GM03348 (cell line): ENCODE measurements around the gene PUM1.
"Not testable (repeated sequence)": the region's sequence is repeated elsewhere in the genome, so short reads cannot be mapped to it uniquely, and the experiment has no call there.

Experiments used
- DNase-seq: peaks from one replicate; pipeline ENCODE4 v3.0.0; 2012; ENCODE audit warnings: low spot score

The PUM1 gene

GRCh38 chr1:30964706-30965105 lies 100.8 kb downstream of the PUM1 start:
- no peak for DNase-seq

- DNase-seq = no peak
Measured at GRCh38 chr1:30962609-30963508, 102.7 kb downstream of the PUM1 start.

DNA sequence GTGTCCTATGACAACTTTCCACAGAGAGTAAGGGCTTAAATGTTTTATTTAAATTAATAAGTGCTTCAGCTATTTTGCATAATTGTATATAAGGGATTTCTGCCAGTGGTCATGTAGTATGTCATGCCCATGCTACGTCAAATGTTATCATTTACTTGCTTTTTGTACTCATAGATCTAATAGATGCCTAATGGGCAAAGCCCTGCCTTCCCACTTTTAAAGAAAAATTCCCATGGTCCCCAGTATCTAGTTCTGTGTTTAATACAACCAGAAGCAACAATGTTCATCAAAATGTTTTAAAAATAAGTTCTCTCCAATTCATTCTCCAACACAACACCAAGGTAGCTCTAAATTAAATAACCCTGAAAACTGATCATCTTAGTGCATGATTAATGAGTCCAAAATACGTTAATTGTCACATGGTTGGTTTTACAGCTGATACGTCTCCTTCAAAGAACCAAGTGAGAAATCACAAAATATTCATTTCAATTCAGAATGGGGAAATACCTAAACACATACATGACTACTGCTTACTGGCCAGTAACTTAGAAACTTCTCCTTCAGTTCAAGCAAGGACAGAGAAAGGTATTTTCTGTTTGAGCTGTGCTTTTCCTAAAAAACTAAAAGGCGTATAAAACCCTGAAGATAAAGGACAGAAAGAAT lies 107.8 kb downstream of the PUM1 start:
- no peak for DNase-seq

DNA sequence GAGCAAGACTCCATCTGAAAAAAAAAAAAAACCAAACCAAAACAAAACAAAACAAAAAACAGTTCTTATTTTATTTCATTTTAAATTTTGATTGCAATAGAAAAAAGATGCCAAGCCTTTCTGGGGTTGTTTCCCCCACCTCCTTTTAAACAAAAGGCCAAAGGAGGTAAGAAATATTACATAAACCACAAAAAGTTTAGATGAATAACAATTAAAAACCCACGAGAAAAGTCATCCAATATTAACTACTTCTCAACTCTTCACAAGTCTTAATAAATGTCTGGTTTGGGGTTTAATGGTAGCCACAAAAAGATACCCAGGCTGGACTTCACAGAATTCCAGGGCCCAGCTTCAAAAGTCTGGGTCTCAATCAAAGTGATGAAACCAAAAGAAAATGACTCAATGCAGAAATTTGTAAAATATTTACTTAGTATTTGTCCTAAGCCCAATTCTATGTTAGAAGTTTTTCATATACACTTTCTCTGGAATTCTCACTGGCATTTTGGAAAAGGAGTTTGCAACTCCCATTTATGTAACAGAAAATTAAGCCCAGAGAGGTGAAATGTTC lies 110.0 kb downstream of the PUM1 start:
- peak; percentile 81 for DNase-seq

- DNase-seq = no peak
Measured at GRCh38 chr1:30953685-30954084, 111.8 kb downstream of the PUM1 start.

DNA sequence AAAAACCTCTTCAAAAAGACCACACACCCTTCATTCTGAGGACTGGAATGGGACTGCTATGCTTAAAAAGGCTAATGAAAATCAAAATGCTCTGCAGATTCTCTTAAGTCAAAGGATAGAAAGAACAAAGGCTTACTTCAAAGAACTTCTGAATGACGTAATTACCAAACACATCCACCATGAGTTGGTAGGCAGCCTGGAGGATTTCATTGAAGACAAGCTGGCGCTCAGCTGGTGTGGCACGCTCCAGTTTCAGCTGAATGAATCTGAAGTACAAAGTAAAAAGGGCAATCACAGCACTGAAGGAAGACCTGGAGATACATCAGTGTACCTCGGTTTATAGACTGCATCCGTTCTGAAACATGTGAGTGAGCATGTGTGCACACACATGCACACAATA lies 113.4 kb downstream of the PUM1 start:
- no peak for DNase-seq

- DNase-seq = no peak
Measured at GRCh38 chr1:30950700-30951099, 114.8 kb downstream of the PUM1 start.

DNA sequence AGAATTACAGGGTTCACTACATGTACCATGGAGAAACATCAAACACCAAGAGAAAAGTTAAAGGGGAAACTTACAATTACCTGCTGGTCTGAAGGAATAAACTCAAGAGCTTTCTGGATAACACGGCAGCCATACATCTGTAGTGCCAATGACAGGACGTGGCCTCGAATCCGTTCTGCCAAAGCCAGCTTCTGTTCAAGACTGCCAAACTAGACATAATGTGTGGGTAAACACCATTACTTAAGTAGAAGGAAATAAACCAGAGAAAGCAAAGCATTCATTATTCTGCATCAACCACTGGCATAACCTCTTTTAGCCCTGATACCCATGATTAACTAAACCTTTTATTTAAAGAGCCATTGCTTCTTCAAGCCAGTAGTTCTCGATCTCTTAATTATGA lies 115.5 kb downstream of the PUM1 start:
- no peak for DNase-seq

GRCh38 chr1:30949487-30949838 lies 116.1 kb downstream of the PUM1 start:
- not testable (repeated sequence) for DNase-seq

- peak; percentile 49 for DNase-seq
Measured at GRCh38 chr1:30948813-30949486, 116.6 kb downstream of the PUM1 start.

- DNase-seq = no peak
Measured at GRCh38 chr1:30948278-30948677, 117.2 kb downstream of the PUM1 start.

DNA sequence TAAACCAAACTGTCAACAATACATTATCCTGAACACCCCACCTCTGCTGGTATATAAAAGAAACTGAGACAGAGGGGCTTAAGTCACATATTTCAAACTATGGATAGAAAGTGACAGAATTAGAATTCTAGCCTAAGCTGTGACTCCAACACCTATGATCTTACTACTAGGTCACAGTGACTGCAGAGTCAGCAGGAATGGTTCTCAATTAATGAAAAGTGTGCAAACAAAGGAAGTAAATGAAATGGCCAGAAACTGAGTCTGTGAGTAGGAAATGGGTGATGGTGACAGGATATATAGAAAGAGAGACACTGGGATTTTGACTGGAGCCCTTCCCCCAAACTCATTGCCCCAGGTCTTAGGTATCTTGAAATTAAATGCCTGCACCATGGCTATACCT lies 118.3 kb downstream of the PUM1 start:
- no peak for DNase-seq

DNA sequence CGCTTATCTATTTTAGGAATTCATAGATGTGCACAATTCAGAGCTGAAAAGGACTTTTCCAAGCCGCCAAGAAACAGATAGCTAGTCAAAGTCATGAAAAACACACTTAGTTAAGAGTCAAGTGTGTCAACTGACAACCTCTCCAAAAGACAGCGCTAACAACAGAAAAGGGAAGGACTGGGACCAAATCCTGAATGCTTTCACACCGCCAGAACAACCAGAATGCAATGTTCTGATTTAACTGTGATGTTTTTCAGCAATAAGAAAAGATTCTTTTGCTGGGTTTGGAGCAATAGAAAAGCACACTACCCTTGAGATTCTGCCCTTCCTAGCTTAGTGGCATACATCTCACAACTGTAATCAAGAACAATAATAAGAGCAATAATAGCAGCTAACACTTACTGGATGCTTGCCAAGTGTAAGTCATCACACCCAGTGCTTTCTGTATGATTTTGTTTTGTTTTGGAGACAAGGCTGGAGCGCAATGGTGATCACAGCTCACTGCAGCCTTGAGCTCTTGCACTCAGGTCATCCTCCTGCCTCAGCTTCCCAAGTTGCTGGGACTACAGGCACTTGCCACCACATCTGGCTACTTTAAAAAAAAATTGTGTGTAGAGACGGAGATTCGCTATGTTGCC lies 123.1 kb downstream of the PUM1 start:
- no peak for DNase-seq

GRCh38 chr1:30940541-30940940 lies 125.0 kb downstream of the PUM1 start:
- no peak for DNase-seq

DNA sequence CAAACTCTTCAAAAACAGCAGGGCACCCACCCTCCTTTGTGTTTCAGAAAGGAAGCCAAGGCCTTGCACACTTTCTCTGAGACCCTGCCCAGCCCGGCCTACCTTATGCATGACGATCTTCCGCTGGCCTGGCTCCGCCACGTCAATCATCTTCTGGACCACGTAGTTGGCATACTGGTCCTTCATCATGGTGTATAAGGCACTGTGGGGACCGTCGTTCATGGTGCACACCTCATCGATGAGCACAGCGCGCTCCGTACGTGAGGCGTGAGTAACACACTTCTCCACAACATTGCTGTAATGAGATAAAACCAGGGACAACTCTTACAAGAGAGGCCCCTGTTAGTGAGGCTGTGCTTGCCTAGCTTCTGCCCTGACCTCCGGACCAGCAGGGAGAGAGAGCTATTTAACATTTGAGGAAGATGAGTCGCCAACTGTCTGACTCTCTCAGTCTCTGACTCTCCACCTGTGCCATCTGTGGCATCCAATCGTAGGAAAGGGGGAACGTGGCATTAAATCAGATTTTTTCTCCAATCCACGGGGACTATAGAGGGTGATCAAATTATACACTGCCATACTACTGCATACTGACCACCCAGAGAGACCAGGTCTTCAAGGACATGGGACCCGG lies 128.9 kb downstream of the PUM1 start:
- DNase-seq = no peak

- not testable (repeated sequence) for DNase-seq
Measured at GRCh38 chr1:30935758-30936157, 129.8 kb downstream of the PUM1 start.

DNA sequence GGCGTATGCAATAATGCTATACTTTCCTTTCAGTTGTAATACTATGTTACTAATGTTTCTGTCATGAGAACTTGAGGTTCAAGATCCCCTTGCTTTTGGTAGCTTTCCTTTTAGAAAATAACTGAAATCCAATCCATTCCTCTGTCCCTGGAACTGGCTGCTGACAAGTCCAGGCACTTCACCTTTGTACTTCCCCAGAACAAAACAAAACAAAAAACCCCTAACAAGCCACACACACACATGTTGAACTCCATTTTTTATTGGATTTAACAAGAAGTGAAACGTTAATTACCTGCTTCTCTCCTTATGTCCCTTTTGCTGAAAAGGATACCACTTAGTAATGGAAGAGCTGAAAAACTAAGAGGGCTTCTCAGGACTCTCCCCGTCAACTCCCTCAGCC lies 130.9 kb downstream of the PUM1 start:
- DNase-seq = no peak

DNA sequence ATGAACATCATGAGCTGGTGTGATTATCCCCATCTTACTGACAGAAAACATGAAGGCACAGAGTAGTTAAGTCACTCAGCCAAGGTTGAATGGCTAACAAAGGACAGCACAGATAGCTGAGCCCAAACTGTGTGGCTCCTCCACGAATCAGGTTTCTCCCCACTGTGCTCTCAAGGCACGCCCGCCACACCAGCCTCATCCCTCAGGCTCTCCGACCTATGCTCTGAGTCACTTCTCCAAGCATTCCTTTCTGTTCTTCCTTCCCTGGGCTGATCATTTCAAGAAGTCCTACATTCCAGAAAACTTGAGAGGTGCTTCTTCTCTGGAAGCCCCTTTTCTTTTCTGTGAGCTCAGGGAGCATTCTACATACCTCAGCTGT lies 131.7 kb downstream of the PUM1 start:
- peak; percentile 81 for DNase-seq

DNA sequence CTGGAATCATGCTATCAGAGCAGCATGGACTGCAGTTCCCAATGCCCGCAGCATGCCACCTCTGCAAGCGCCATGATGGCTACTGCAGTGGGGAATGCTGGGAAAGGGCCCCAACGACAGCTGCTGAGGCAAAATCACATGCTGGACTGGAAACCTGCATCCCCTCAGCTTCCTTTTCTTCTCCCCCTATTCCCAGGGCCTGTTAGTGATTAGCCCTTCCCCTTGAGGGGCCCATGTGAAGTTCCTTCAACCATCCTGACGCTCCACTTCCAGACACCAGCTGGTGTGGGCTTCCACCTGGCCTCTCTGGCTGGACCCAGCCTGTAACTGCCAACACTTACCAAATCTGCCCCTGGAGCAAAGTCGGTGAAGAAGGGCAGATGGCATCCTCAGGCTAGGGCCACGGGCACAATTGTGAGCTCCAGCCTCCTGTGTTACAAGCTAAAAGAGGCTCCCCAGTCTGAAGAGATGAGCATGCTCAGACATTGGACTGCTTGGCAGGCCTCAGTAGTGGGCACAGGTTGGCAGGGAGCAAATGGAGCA lies 134.8 kb downstream of the PUM1 start:
- DNase-seq = no peak

- DNase-seq = no peak
Measured at GRCh38 chr1:30929944-30930525, 135.5 kb downstream of the PUM1 start.
